Measurements from ENCODE around the gene CACNA1C. TPM values are rescaled to one million over a fixed set of nuclear protein-coding genes. Genes with fewer than 3 reads are reported as not detected.

CACNA1C gene
- total RNA-seq, 1 donor from 2014 or later, result 0.42 TPM

- intact Hi-C loops (cut with micrococcal nuclease), result no loop called here
Measured at GRCh38 chr12:2311020-2311778, 258.4 kb downstream of the CACNA1C start.

GRCh38 chr12:2312175-2312574, 259.4 kb downstream of the CACNA1C start:
- intact Hi-C loops (cut with micrococcal nuclease), result no loop called here

- intact Hi-C loops (cut with micrococcal nuclease), result no loop called here
Measured at GRCh38 chr12:2312770-2313169, 260.0 kb downstream of the CACNA1C start.

GRCh38 chr12:2314492-2314891, 261.7 kb downstream of the CACNA1C start:
- intact Hi-C loops (cut with micrococcal nuclease), result no loop called here

GRCh38 chr12:2317772-2318171, 265.0 kb downstream of the CACNA1C start:
- intact Hi-C loops (cut with micrococcal nuclease), result no loop called here

- intact Hi-C loops (cut with micrococcal nuclease), result no loop called here
Measured at GRCh38 chr12:2318286-2318685, 265.5 kb downstream of the CACNA1C start.

GRCh38 chr12:2319136-2319535, 266.3 kb downstream of the CACNA1C start:
- intact Hi-C loops (cut with micrococcal nuclease), result no loop called here

- intact Hi-C loops (cut with micrococcal nuclease), result no loop called here
Measured at GRCh38 chr12:2319737-2320506, 267.1 kb downstream of the CACNA1C start.

GRCh38 chr12:2320841-2321240, 268.1 kb downstream of the CACNA1C start:
- intact Hi-C loops (cut with micrococcal nuclease), result no loop called here

GRCh38 chr12:2322554-2323120, 269.9 kb downstream of the CACNA1C start:
- intact Hi-C loops (cut with micrococcal nuclease), result no loop called here

GRCh38 chr12:2323532-2324255, 270.9 kb downstream of the CACNA1C start:
- intact Hi-C loops (cut with micrococcal nuclease), result no loop called here

- intact Hi-C loops (cut with micrococcal nuclease), result no loop called here
Measured at GRCh38 chr12:2324387-2324786, 271.6 kb downstream of the CACNA1C start.

- intact Hi-C loops (cut with micrococcal nuclease), result no loop called here
Measured at GRCh38 chr12:2325519-2325918, 272.7 kb downstream of the CACNA1C start.

- intact Hi-C loops (cut with micrococcal nuclease), result no loop called here
Measured at GRCh38 chr12:2326470-2326869, 273.7 kb downstream of the CACNA1C start.

- intact Hi-C loops (cut with micrococcal nuclease), result no loop called here
Measured at GRCh38 chr12:2328661-2329060, 275.9 kb downstream of the CACNA1C start.

- intact Hi-C loops (cut with micrococcal nuclease), result no loop called here
Measured at GRCh38 chr12:2329661-2330210, 276.9 kb downstream of the CACNA1C start.

GRCh38 chr12:2332236-2332635, 279.4 kb downstream of the CACNA1C start:
- intact Hi-C loops (cut with micrococcal nuclease), result no loop called here

- intact Hi-C loops (cut with micrococcal nuclease), result no loop called here
Measured at GRCh38 chr12:2332947-2333346, 280.2 kb downstream of the CACNA1C start.

GRCh38 chr12:2333491-2334195, 280.9 kb downstream of the CACNA1C start:
- intact Hi-C loops (cut with micrococcal nuclease), result no loop called here

- intact Hi-C loops (cut with micrococcal nuclease), result no loop called here
Measured at GRCh38 chr12:2334271-2334670, 281.5 kb downstream of the CACNA1C start.

GRCh38 chr12:2334689-2335088, 281.9 kb downstream of the CACNA1C start:
- intact Hi-C loops (cut with micrococcal nuclease), result no loop called here
